K562 (cell line): ENCODE data around the gene ISYNA1. TPM values are rescaled to one million over a fixed set of nuclear protein-coding genes. Genes with fewer than 3 reads are reported as not detected.

ENCODE experiments used
- ATAC-seq: fragments of 200-7000 bp; cut with Tn5 transposase; 3 replicates; pipeline ENCODE4 v1.9.1; 2020; ENCODE audit warnings: moderate library complexity
- BruUV-seq: library from RNA; stranded (reverse); fragments of 400-500 nt; replicated peaks from 2 replicates; lab custom pipeline; 2021; lab: Mats Ljungman, UMichigan
- CTCF ChIA-PET: fragments of 300-600 bp; formaldehyde crosslinking; extraction: SDS; loops from one replicate; lab custom pipeline; 2021; ENCODE audit warnings: low intra/inter-chr PET ratio; lab: Yijun Ruan, JAX
- POLR2A ChIA-PET: fragments of 300-600, 350-650 bp; sonication (Branson Sonifier 250); formaldehyde crosslinking; extraction: SDS; loops from one replicate; lab custom pipeline; 2021; ENCODE audit warnings: antibody characterized with exemption, inconsistent platforms; lab: Yijun Ruan, JAX
- DNase-seq, 4 experiments: peaks; one replicate each; pipeline versions ENCODE4 v3.0.0 to v3.0.0-alpha.2; 2011 to 2018; ENCODE audit warnings: low spot score in 3 of 4, mixed read lengths in 3 of 4; ENCODE audit errors: extremely low read depth in 1 of 4
- FAIRE-seq: peaks from 2 replicates; lab custom pipeline; 2011; peaks lifted over from hg19 to GRCh38; lab: Jason Lieb, UNC
- H2AFZ ChIP-seq: 2 replicates; pipeline ENCODE4 v1.6.0; 2011; ENCODE audit warnings: low read depth, low read length, control low read depth, inconsistent platforms
- H3K27ac ChIP-seq: fragments of 200-600 bp; 3 replicates; pipeline ENCODE4 v1.8.0; 2011; ENCODE audit warnings: low read depth, mild to moderate bottlenecking, control low read depth, inconsistent platforms, low read length, moderate library complexity, mixed read lengths; ENCODE audit errors: extremely low read depth
- H3K27me3 ChIP-seq, 2 experiments: fragments of 300-600 bp in 1 of 2; 2 replicates in 1 of 2; 3 replicates in 1 of 2; pipeline versions ENCODE4 v1.6.0 to v1.8.0; 2011; ENCODE audit warnings: inconsistent platforms in 2 of 2, low read length in 2 of 2, mild to moderate bottlenecking in 1 of 2, mixed read lengths in 1 of 2, moderate library complexity in 1 of 2; ENCODE audit not compliant: control insufficient read depth in 2 of 2, insufficient read depth in 2 of 2
- H3K36me3 ChIP-seq: fragments of 300-600 bp; 3 replicates; pipeline ENCODE4 v1.8.0; 2011; ENCODE audit warnings: mild to moderate bottlenecking, low read length, inconsistent platforms; ENCODE audit not compliant: control insufficient read depth, insufficient read depth
- H3K4me1 ChIP-seq, 2 experiments: fragments of 200-600 bp in 1 of 2; replicated peaks in 1 of 2; 2 replicates in 1 of 2; 3 replicates in 1 of 2; pipeline versions ENCODE4 v1.5.1 to v1.8.0; 2011; ENCODE audit warnings: inconsistent platforms in 2 of 2, low read length in 2 of 2, mild to moderate bottlenecking in 1 of 2, mixed read lengths in 1 of 2, moderate library complexity in 1 of 2; ENCODE audit not compliant: control insufficient read depth in 2 of 2, insufficient read depth in 2 of 2
- H3K4me2 ChIP-seq: 2 replicates; pipeline ENCODE4 v1.6.1; 2011; ENCODE audit warnings: low read length, control low read depth, inconsistent platforms, mixed read lengths; ENCODE audit not compliant: insufficient read depth
- H3K4me3 ChIP-seq: fragments of 200-600 bp; sonication (generic), shearing (Covaris generic); 2 replicates; pipeline ENCODE4 v1.5.1; 2016; ENCODE audit warnings: control low read depth, inconsistent platforms
- H3K79me2 ChIP-seq: fragments of 200-600 bp; 3 replicates; pipeline ENCODE4 v1.8.0; 2011; ENCODE audit warnings: low read length, inconsistent platforms; ENCODE audit not compliant: control insufficient read depth, insufficient read depth
- H3K9ac ChIP-seq, 2 experiments: 2 replicates each; pipeline versions ENCODE4 v1.6.0 to v1.6.1; 2011; ENCODE audit warnings: low read depth in 2 of 2, low read length in 2 of 2, control low read depth in 1 of 2, inconsistent platforms in 1 of 2, mild to moderate bottlenecking in 1 of 2, mixed read lengths in 1 of 2; ENCODE audit not compliant: insufficient read depth in 1 of 2
- H3K9me1 ChIP-seq: one replicate; pipeline ENCODE4 v1.6.0; 2011; ENCODE audit warnings: inconsistent platforms, mild to moderate bottlenecking, low read length, moderate library complexity; ENCODE audit not compliant: control insufficient read depth, insufficient read depth
- H3K9me3 ChIP-seq: replicated peaks from 2 replicates; pipeline ENCODE4 v1.5.1; 2011; ENCODE audit warnings: low read depth, low read length, inconsistent platforms; ENCODE audit not compliant: control insufficient read depth, insufficient read depth
- H4K20me1 ChIP-seq: replicated peaks from 2 replicates; pipeline ENCODE4 v1.6.1; 2011; ENCODE audit warnings: low read length, inconsistent platforms, mixed read lengths; ENCODE audit not compliant: control insufficient read depth, insufficient read depth
- CXXC5 ChIP-seq: fragments of 250-450 bp; sonication (Bioruptor Pico); IDR thresholded peaks from 2 replicates; pipeline ENCODE4 v1.8.0; 2022; ENCODE audit warnings: inconsistent platforms, mild to moderate bottlenecking, moderate library complexity
- MEF2A ChIP-seq: IDR thresholded peaks from 2 replicates; pipeline ENCODE4 v1.6.1; 2011; ENCODE audit warnings: low read depth, mild to moderate bottlenecking, low read length, moderate library complexity; ENCODE audit not compliant: control insufficient read depth
- NFRKB ChIP-seq: fragments of 450-650 bp; IDR thresholded peaks from 2 replicates; pipeline ENCODE4 v1.6.1; 2016; ENCODE audit warnings: low read depth
- PURB ChIP-seq: sonication (generic); formaldehyde crosslinking; IDR thresholded peaks from 2 replicates; pipeline ENCODE4 v1.9.0; 2021; ENCODE audit warnings: low read depth, mild to moderate bottlenecking, missing genetic modification reagents
- WGBS: fragments of 100-300 bp; shearing (Covaris generic); methylation state at CpG from one replicate; pipeline ENCODE4 v1.1.6; 2016; ENCODE audit warnings: low coverage, mixed read lengths; ENCODE audit not compliant: insufficient coverage; ENCODE audit errors: missing lambda C conversion rate; 5-methylcytosine and 5-hydroxymethylcytosine counted together
- in situ Hi-C: fragments of 300-500 bp; cut with MboI; formaldehyde crosslinking; loops from 4 replicates; pipeline ENCODE4 v1.15.0; 2018; ENCODE audit warnings: inconsistent platforms, mixed read lengths
- intact Hi-C: fragments of 100-400 bp; cut with micrococcal nuclease; formaldehyde crosslinking; loops from 2 replicates; pipeline ENCODE4 v1.14.2; 2022
- polyA plus RNA-seq, 8 experiments: library from polyadenylated mRNA; depleted of rRNA in 4 of 8; stranded (reverse) in 5 of 8; unstranded in 3 of 8; fragments of >200 nt; fragmentation: Nextera tagmentation in 2 of 8; fragmentation: Illumina TruSeq in 1 of 8; extraction: Ambion mirVana in 2 of 8; extraction: Trizol in 1 of 8; gene quantifications; 2 replicates each; pipeline versions ENCODE4 v1.2.1 to v1.2.3, GENCODE V29; 2011 to 2014; ENCODE audit warnings: inconsistent platforms in 1 of 8, missing spikeins in 1 of 8
- total RNA-seq, 7 experiments: library from RNA; depleted of rRNA in 6 of 7; stranded (reverse); fragments of >200 nt in 6 of 7; fragmentation: Illumina TruSeq in 2 of 7; extraction: Trizol in 2 of 7; gene quantifications; 2 replicates each; pipeline versions ENCODE4 v1.2.1 to v1.2.3, GENCODE V29; 2011 to 2021; ENCODE audit warnings: low replicate concordance in 1 of 7
- TF ChIP-seq, protein P1 (sequence below): fragments of 250-450 bp; sonication (Bioruptor Pico); IDR thresholded peaks from 2 replicates; pipeline ENCODE4 v1.8.0; 2022; ENCODE audit warnings: moderate library complexity, mild to moderate bottlenecking, inconsistent platforms

Gene ISYNA1
- total and polyA plus RNA-seq, 9 of the 15 experiments (the other 6 are each of a cell fraction or from before 2014, with no cell fraction given) = 21.8 to 460 (median 93.2) TPM

DNA sequence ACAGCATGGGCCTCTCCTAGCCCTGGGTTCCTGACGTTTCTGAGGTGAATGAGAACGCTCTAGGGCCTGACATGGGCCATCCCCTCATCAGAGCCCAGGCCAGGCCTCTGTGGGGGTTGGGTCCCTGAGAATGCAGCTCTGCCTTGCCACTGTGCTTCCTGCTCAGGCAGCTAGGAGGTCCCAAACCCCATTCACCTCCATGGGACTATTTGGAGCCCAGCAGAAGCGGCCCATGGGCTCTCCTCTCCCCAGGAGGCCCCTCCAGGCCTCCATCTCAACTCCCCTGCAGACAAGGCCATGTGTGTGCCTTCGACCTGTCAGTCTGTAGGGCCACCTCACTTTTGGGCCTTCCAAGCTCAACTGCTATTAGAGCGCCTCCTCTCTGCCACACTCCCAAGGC lies 47.1 kb upstream of the ISYNA1 start (continued):
- TF ChIP-seq, protein P1, sequence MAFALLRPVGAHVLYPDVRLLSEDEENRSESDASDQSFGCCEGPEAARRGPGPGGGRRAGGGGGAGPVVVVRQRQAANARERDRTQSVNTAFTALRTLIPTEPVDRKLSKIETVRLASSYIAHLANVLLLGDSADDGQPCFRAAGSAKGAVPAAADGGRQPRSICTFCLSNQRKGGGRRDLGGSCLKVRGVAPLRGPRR (CRISPR knock-in tag) = no peak
- no peak for TF ChIP-seq PURB (CRISPR knock-in tag)
- no peak for TF ChIP-seq MEF2A
- TF ChIP-seq NFRKB = no peak

DNA sequence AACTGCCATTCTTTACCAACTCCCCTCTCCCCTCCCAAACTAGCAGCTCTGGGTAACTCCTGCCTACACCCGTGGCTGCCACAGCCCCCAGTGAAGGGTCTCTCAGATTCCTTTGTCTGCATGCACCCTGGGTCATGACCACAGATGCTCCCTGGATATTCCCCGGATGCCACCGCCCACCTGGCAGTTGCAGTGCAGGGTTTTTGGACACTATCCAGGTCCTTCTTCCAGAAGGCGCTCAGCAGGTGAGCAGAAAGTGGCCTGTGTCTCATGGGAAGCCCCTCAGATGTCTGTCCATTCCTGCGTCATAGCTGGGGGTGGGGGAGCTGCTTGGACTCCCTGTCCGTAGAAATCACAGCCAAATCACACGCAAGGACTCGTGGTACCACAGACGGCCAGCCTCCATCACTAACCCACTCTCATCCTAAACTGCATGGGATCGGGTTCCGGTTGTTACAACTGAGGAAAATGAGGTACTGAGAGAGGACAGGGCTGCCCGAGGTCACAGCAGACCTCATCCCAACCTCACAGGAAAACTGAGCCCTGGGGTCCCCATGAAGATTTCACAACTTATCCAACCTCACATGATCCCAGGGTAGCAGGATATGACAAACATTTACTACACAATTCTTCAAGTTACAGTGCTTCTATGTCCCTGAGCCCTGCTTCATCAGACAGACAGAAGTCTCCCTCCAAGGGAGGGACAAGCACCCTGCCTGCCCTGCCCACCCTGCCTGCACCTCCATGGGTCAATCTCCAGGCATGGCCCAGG lies 45.4 kb upstream of the ISYNA1 start:
- DNase-seq = no peak
- intact Hi-C loops = no loop called here
- no peak for FAIRE-seq
- Histone ChIP-seq H3K27me3 (no peaks in the 10 kb centered on the region), H4K20me1 (peaks cover 59% of the 10 kb centered on the region), H3K36me3 (no peaks in the 10 kb centered on the region), H3K9me3 (no peaks in the 10 kb centered on the region), H3K9me1 (peaks cover 18% of the 10 kb centered on the region), H3K4me2 (no peak overlapping the region), H3K4me3 (no peak overlapping the region), H3K9ac (no peak overlapping the region), H3K4me1 (peaks cover 66 to 75% of the 10 kb centered on the region in 2 experiments), H3K27ac (no peak overlapping the region), H2AFZ (no peak overlapping the region), H3K79me2 (peaks cover 97% of the 10 kb centered on the region)
- ChIA-PET POLR2A (interaction anchor here (0.6 to 2.4 kb wide), 6 partner anchors 13 to 778 kb away, joined by 3 to 8 read pairs (median 4); no protein-coding TSS in a partner anchor), CTCF (no interaction called here)
- ATAC-seq = no peak
- BruUV-seq = no TSS peak
- in situ Hi-C loops = no loop called here
- WGBS = 80% methylated on average over 12 of the region's 12 CpGs
- TF ChIP-seq CXXC5 = no peak
